Measurements from ENCODE around the gene GIGYF1.
A peak's percentile ranks its signal among the peaks of the same experiment; 100 is the strongest.

GIGYF1 gene

DNA sequence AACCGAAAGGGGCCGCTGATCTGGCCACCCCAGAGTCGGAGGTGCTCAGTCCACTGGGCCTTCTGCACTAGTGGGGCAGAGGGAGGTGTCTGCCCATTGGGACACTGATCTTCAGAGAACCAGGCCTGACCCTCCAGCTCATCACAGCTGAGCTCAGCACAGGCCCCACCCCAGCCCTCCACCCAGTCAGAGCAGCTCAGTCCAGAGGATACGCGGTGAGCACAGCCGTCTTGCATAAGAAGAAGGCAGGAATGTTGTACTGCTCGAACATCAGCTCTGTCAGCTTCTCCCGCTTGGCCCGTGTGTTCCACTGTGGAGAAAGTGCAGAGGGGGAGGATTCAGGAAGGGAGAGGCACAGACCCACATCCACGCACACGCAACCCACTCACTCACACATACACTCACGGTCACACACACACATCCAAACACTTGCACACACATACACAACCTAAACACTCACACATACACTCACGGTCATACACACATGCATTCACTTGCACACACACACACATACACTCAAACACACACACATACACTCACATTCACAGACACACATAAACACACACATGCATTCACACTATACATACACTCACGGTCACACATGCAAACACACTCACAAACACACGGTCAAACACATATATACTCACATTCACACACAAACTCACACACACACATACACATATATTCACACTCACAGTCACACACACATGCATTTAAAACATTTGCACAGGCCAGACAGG lies 44.1 kb downstream of the GIGYF1 start:
- H3K9me3 ChIP-seq (replicated peaks; ENCODE audit: insufficient read depth, low read length), result no peaks in the 10 kb centered on the region
- no peak overlapping the region for H2AFZ ChIP-seq (ENCODE audit: low read length)
- H3K79me2 ChIP-seq (ENCODE audit: low read length), result no peaks in the 10 kb centered on the region
- no peak overlapping the region for H3K4me2 ChIP-seq (ENCODE audit: low read depth, low read length)
- DNase-seq, result no peak
- no peak overlapping the region for H3K9ac ChIP-seq (ENCODE audit: low read length)
- H3K36me3 ChIP-seq (replicated peaks; ENCODE audit: insufficient read depth, low read length), result no peaks in the 10 kb centered on the region
- TF ChIP-seq, protein P1, sequence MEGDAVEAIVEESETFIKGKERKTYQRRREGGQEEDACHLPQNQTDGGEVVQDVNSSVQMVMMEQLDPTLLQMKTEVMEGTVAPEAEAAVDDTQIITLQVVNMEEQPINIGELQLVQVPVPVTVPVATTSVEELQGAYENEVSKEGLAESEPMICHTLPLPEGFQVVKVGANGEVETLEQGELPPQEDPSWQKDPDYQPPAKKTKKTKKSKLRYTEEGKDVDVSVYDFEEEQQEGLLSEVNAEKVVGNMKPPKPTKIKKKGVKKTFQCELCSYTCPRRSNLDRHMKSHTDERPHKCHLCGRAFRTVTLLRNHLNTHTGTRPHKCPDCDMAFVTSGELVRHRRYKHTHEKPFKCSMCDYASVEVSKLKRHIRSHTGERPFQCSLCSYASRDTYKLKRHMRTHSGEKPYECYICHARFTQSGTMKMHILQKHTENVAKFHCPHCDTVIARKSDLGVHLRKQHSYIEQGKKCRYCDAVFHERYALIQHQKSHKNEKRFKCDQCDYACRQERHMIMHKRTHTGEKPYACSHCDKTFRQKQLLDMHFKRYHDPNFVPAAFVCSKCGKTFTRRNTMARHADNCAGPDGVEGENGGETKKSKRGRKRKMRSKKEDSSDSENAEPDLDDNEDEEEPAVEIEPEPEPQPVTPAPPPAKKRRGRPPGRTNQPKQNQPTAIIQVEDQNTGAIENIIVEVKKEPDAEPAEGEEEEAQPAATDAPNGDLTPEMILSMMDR (IDR thresholded peaks at IDR 0.05; ENCODE audit: low read length), result no peak
- TF ChIP-seq EZH2 (optimal IDR thresholded peaks at IDR 0.05; ENCODE audit: low read depth, low read length), result no peak
- TF ChIP-seq EZH2phosphoT487 (IDR thresholded peaks at IDR 0.05; ENCODE audit: low read length), result no peak
- H3K4me1 ChIP-seq (ENCODE audit: low read length), result no peaks in the 10 kb centered on the region
- peaks cover 88% of the 10 kb centered on the region for H3K27me3 ChIP-seq (replicated peaks; ENCODE audit: insufficient read depth, low read length)
- H4K20me1 ChIP-seq (ENCODE audit: insufficient read depth, low read length), result no peaks in the 10 kb centered on the region
- H3K4me3 ChIP-seq (ENCODE audit: low read length), result no peak overlapping the region
- no peaks in the 10 kb centered on the region for H3K9me2 ChIP-seq (replicated peaks; ENCODE audit: insufficient read depth, low read length)
- no peak overlapping the region for H3K27ac ChIP-seq (ENCODE audit: low read length)
- no peaks in the 10 kb centered on the region for H3F3A ChIP-seq (ENCODE audit: insufficient read depth, low read length)

DNA sequence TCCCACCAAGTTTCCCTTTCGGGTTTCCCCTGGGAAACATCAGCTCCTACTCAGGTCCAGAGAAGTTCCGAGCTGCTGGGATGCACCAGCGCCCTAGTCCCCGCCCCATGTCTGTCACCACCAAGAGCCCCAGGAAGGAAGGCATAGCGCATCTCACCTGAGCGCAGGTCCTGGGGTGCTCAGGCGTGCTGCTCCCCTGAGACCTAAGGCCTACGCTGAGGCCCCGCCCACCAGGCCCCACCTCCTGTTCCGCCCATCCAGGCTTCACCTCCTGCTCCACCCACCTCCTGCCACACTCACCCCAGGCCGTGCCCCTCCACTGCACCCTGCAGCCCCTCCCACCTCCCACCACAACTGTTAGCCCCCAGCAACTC lies 51.5 kb downstream of the GIGYF1 start:
- Histone ChIP-seq H3K79me2 (ENCODE audit: low read length) (no peaks in the 10 kb centered on the region), H2AFZ (ENCODE audit: low read length) (no peak overlapping the region; the same call in 1 of the 2 replicates), H3K27me3 (replicated peaks; ENCODE audit: insufficient read depth, low read length) (peaks cover 88% of the 10 kb centered on the region), H3K36me3 (replicated peaks; ENCODE audit: insufficient read depth, low read length) (no peaks in the 10 kb centered on the region), H3K4me2 (ENCODE audit: low read depth, low read length) (peak overlapping the region; percentile 55; the same call in 1 of the 2 replicates), H3K4me1 (ENCODE audit: low read length) (no peaks in the 10 kb centered on the region), H3K9ac (ENCODE audit: low read length) (no peak overlapping the region), H3K9me2 (replicated peaks; ENCODE audit: insufficient read depth, low read length) (no peaks in the 10 kb centered on the region), H3K4me3 (ENCODE audit: low read length) (peak overlapping the region; percentile 39; the same call in 1 of the 2 replicates), H4K20me1 (ENCODE audit: insufficient read depth, low read length) (no peaks in the 10 kb centered on the region), H3F3A (ENCODE audit: insufficient read depth, low read length) (no peaks in the 10 kb centered on the region), H3K27ac (ENCODE audit: low read length) (no peak overlapping the region), H3K9me3 (replicated peaks; ENCODE audit: insufficient read depth, low read length) (no peaks in the 10 kb centered on the region)
- TF ChIP-seq, protein P1 (IDR thresholded peaks at IDR 0.05; ENCODE audit: low read length), result no peak
- TF ChIP-seq EZH2 (optimal IDR thresholded peaks at IDR 0.05; ENCODE audit: low read depth, low read length), result no peak
- no peak for TF ChIP-seq EZH2phosphoT487 (IDR thresholded peaks at IDR 0.05; ENCODE audit: low read length)
- DNase-seq, result peak; percentile 58

DNA sequence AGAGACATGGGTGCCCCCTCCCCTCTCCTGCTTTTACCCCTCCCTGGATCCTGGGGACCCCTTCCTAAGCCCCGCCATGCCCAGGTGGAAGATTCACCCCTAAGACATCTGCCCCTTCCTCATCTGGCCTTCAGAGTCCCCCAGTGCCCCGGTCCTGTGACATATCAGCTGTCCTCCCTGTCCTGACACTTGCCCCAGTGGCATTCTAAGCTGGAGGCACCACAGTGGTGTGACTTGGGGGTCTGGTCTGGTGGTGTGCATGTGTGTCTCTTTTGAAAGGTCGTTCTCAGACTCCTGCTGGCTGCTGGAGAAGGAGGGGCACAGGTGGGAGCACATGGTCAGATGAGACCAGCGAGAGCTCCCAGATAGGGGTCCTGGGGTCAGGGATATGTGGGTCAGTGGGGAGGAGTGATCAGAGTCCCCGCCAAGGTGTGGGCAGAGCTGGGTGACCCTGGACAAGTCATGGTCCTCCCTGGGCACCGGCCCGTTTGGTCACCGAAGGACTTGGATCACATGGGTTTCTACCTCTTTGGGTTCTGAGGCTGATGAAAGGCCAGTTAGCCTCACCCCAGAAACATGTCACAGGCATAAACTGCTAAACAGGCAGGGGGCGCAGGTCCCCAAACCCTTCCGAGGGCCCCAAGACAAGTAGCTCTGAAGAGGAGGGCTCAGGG lies 52.1 kb downstream of the GIGYF1 start:
- Histone ChIP-seq H3K9me3 (replicated peaks; ENCODE audit: insufficient read depth, low read length) (no peaks in the 10 kb centered on the region), H3K27ac (ENCODE audit: low read length) (no peak overlapping the region), H3K27me3 (replicated peaks; ENCODE audit: insufficient read depth, low read length) (peaks cover 87% of the 10 kb centered on the region), H3K4me1 (ENCODE audit: low read length) (no peaks in the 10 kb centered on the region), H2AFZ (ENCODE audit: low read length) (no peak overlapping the region; the same call in 1 of the 2 replicates), H3F3A (ENCODE audit: insufficient read depth, low read length) (no peaks in the 10 kb centered on the region), H3K4me3 (ENCODE audit: low read length) (peak overlapping the region; percentile 39; the same call in 1 of the 2 replicates), H3K9ac (ENCODE audit: low read length) (no peak overlapping the region), H3K79me2 (ENCODE audit: low read length) (no peaks in the 10 kb centered on the region), H3K36me3 (replicated peaks; ENCODE audit: insufficient read depth, low read length) (no peaks in the 10 kb centered on the region), H4K20me1 (ENCODE audit: insufficient read depth, low read length) (no peaks in the 10 kb centered on the region), H3K9me2 (replicated peaks; ENCODE audit: insufficient read depth, low read length) (no peaks in the 10 kb centered on the region), H3K4me2 (ENCODE audit: low read depth, low read length) (peak overlapping the region; percentile 55; the same call in 1 of the 2 replicates)
- no peak for DNase-seq
- TF ChIP-seq EZH2 (optimal IDR thresholded peaks at IDR 0.05; ENCODE audit: low read depth, low read length) (no peak), EZH2phosphoT487 (IDR thresholded peaks at IDR 0.05; ENCODE audit: low read length) (no peak)
- TF ChIP-seq, protein P1 (IDR thresholded peaks at IDR 0.05; ENCODE audit: low read length), result no peak

All from MM.1S (cell line).